T-helper 17 cell (primary cell): ENCODE results near the gene ARSH. TPM values are rescaled to one million over a fixed set of nuclear protein-coding genes. Genes with fewer than 3 reads are reported as not detected.

Source experiments
- ATAC-seq: fragments of 150-1000 bp; cut with Tn5 transposase; 2 replicates; pipeline ENCODE4 v1.10.0; 2021; ENCODE audit warnings: mild to moderate bottlenecking, moderate library complexity
- DNase-seq, 3 donors: peaks; one replicate each; pipeline versions ENCODE4 v3.0.0 to v3.0.0-alpha.2; 2020 to 2021
- H3K9me3 ChIP-seq: one replicate; pipeline ENCODE4 v1.7.0; 2013; ENCODE audit warnings: low read length, mild to moderate bottlenecking; ENCODE audit not compliant: control insufficient read depth, poor library complexity, severe bottlenecking
- H3K27ac Mint-ChIP-seq: one replicate; pipeline ENCODE4 v1.8.0; 2022; ENCODE audit warnings: mild to moderate bottlenecking, moderate library complexity, mixed read lengths
- H3K27me3 Mint-ChIP-seq: one replicate; pipeline ENCODE4 v1.8.0; 2022; ENCODE audit warnings: mixed read lengths
- H3K36me3 Mint-ChIP-seq: one replicate; pipeline ENCODE4 v1.8.0; 2022; ENCODE audit warnings: low read depth, mixed read lengths
- H3K4me1 Mint-ChIP-seq: one replicate; pipeline ENCODE4 v1.8.0; 2022; ENCODE audit warnings: mild to moderate bottlenecking, mixed read lengths
- H3K4me3 Mint-ChIP-seq: one replicate; pipeline ENCODE4 v1.8.0; 2022; ENCODE audit warnings: mild to moderate bottlenecking, moderate library complexity, mixed read lengths
- total RNA-seq, 4 donors: library from RNA in 2 of 4; stranded (reverse) in 2 of 4; gene quantifications; one replicate each; pipeline ENCODE4 v1.2.3 and lab custom pipeline; 2022 to 2026

The ARSH gene
- total RNA-seq, 2 donors from 2014 or later, result not detected

DNA sequence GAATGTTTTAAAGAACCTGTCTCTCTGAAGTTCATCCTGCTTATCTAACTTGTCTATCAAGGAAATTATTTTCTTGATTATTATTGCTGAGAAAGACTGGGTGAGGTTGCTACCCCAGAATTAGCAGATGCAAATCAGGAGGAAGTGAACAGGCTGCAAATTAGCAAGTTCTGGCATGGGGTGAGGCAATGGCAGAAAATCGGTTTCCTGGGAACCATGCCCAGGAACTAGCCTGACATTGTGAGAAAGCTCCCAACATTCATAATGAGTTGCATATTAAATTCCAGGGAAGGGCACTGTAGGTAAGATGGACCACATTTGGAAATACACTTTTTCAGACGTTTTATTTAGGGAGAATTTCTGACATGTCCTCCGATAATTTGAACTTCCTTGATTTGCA lies 46.5 kb downstream of the ARSH start:
- DNase-seq, result no peak
- H3K27ac Mint-ChIP-seq, result no peak overlapping the region
- no peaks in the 10 kb centered on the region for H3K36me3 Mint-ChIP-seq
- H3K4me1 Mint-ChIP-seq, result no peaks in the 10 kb centered on the region
- H3K27me3 Mint-ChIP-seq, result no peaks in the 10 kb centered on the region
- no peak for ATAC-seq
- no peaks in the 10 kb centered on the region for H3K9me3 ChIP-seq
- H3K4me3 Mint-ChIP-seq, result no peak overlapping the region

DNA sequence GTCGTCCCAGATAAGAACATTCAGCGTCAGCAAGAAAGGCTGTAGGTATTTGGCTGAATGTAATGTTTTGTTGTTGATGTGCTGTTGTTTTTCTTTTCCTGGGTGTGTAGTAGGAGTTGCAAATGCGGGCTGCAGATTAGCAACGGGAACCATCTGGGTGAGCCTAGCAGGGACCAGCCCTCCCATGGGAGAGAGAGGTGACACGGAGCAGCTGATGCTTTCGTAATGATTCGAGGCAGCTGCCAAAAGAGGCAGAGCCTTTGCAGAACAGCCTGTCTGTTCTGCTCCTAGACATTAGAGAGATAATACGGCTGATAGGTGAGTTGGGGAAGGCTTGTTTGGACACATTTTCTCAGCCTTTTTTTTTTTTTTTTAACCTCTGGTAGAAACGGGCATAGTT lies 60.2 kb downstream of the ARSH start:
- Mint-ChIP-seq H3K27ac (no peak overlapping the region), H3K36me3 (no peaks in the 10 kb centered on the region), H3K4me3 (no peak overlapping the region), H3K4me1 (no peaks in the 10 kb centered on the region), H3K27me3 (no peaks in the 10 kb centered on the region)
- no peaks in the 10 kb centered on the region for H3K9me3 ChIP-seq
- ATAC-seq (no peak), DNase-seq (no peak)

DNA sequence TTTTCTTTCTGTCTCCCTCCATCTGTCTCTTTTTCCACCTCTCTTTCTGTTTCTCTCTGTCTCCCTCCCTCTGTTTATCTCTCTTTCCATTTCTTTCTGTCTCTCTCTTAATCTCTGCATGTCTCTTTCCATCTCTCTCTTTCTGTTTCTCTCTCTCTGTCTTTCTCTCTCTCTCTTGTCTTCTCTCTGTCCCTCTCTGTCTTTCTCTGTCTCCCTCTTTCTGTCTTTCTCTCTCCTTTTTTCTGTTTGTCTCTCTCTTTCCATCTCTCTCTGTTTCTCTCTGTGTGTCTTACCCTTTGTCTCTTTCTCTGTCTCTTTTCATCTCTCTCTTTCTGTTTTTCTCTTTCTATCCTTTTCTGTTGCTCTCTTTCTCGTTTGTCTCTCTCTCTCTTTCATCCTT lies 69.6 kb downstream of the ARSH start:
- Mint-ChIP-seq H3K27ac (no peak overlapping the region), H3K4me1 (no peaks in the 10 kb centered on the region), H3K27me3 (no peaks in the 10 kb centered on the region), H3K4me3 (no peak overlapping the region), H3K36me3 (no peaks in the 10 kb centered on the region)
- DNase-seq (no peak), ATAC-seq (no peak)
- H3K9me3 ChIP-seq, result no peaks in the 10 kb centered on the region

DNA sequence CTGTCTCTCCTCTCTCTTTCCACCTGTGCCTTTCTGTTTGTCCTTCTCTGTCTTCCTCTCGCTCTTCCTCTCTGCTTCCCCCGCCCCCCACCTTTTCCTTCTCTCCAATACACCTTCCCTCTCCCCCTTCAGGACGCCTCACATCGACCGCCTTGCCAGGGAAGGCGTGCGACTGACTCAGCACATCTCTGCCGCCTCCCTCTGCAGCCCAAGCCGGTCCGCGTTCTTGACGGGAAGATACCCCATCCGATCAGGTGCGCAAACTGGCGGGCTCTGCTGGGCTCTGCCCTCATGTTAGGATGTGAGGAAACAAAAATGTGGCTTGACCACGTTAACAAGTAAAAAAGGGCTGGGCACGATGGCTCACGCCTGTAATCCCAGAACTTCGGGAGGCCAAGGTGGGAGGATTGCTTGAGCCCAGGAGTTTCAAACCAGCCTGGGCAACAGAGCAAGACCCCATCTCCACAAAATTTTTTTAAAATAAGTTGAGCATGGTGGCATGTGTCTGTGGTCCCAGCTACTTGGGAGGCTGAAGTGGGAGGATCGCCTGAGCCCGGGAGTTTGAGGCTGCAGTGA lies 70.2 kb downstream of the ARSH start:
- no peaks in the 10 kb centered on the region for H3K4me1 Mint-ChIP-seq
- no peak for ATAC-seq
- H3K9me3 ChIP-seq, result no peaks in the 10 kb centered on the region
- no peak for DNase-seq
- no peak overlapping the region for H3K4me3 Mint-ChIP-seq
- no peaks in the 10 kb centered on the region for H3K36me3 Mint-ChIP-seq
- H3K27me3 Mint-ChIP-seq, result no peaks in the 10 kb centered on the region
- H3K27ac Mint-ChIP-seq, result no peak overlapping the region

Other genes starting within 250 kb of the ARSH start
- not detected for gene GYG2, start 177.6 kb upstream of the ARSH start, total RNA-seq
- 1 to 10 TPM; 2.2 to 3.6 TPM for gene ARSD, start 77.2 kb upstream of the ARSH start, total RNA-seq
- gene ARSF, start 34.9 kb downstream of the ARSH start, total RNA-seq, result not detected